ENCODE results near the gene COL11A2.

The COL11A2 gene

GRCh38 chr6:33114406-33114805 lies 77.9 kb downstream of the COL11A2 start:
- DNase-seq: peak; percentile 74

GRCh38 chr6:33113755-33114154 lies 78.5 kb downstream of the COL11A2 start:
- no peak for DNase-seq
